DMS153 treated with DMSO at 0.1 percent for 48 hours (cell line): Measurements from ENCODE around the gene CCR8.
"Not testable (repeated sequence)": the region's sequence is repeated elsewhere in the genome, so short reads cannot be mapped to it uniquely, and the experiment has no call there.

ENCODE experiments used
- DNase-seq: peaks from one replicate; lab custom pipeline; 2025; ENCODE audit not compliant: unreplicated experiment; lab: John Stamatoyannopoulos, UW

The CCR8 gene

DNA sequence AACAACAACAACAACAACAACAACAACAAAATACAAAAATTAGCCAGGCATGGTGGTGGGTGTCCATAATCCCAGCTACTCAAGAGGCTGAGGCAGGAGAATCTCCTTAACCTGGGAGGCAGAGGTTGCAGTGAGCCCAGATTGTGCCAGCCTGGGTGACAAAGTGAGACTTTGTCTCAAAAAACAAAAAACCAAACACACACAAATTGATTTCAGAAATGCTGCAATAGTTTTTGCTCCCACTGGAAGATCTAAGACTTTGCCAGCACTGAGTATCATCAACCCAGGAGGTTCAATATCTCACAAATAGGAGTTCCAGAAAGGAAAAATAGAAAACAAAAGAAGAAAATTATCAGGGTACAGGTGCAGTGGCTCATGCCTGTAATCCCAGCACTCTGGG is 16.2 kb upstream of the CCR8 start:
- DNase-seq, result no peak

- DNase-seq, result no peak
Measured at GRCh38 chr3:39315420-39315819, 14.1 kb upstream of the CCR8 start.

DNA sequence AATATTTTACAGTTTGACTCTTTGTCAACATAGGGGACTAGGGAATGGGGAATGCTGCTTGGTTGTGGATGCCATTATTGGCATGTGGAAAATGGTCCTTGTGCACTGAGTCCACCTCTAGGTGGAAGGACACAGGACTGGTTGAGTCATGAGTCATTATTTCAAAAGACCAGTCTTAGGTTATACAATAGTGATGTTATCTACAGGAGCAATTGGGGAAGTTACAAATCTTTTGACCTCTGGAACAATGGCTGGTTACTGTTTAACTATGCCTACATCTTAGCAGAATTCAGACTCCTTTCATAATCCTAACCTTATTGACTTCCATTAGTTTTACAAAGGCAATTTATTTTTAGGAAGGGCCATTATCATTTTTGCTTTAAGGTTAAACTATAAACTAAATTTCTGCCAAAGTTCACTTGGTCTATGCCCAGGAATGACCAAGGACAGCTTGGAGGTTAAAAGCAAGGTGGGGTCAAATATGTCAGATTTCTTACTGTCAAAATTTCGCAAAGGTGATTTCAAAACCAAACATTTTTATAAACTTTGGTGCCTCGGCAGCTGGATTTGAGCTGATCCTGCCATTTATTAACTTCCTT is 11.8 kb upstream of the CCR8 start:
- DNase-seq, result no peak

DNA sequence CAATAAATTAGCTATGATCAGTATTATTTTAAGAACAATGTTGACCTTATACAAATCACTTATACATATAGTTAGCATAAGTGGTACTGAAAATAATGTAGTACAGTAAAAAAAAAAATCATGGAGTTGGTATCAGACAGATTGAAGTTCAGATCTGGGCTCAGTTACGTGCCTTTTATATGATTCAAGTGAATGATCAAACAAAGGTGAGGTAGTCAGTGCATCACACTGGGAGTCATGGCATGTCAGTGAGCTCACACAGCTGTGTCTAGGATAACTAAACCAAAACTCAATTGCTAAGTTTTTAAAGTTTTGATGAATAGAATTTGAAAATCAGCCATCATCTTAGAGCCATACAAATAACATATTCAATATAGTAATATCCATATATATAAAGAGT is 11.2 kb upstream of the CCR8 start:
- no peak for DNase-seq

DNA sequence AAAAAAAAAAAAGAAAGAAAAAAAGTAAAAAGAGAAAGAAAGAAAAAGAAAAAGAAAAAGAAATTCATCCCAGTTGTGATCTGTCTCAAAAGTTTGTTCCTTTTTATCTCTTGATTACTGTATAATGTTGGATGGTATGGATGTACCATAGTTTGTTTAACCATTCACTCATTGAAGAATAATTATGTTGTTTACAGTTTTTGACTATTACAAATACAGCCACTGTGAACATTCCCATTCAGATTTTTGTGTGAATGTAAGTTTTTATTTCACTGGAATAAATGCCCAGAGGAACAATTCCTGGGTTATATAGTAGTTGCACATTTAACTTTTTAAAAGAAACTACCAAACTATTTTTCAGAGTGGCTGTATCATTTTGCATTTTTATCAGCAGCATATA is 10.3 kb upstream of the CCR8 start:
- no peak for DNase-seq

DNA sequence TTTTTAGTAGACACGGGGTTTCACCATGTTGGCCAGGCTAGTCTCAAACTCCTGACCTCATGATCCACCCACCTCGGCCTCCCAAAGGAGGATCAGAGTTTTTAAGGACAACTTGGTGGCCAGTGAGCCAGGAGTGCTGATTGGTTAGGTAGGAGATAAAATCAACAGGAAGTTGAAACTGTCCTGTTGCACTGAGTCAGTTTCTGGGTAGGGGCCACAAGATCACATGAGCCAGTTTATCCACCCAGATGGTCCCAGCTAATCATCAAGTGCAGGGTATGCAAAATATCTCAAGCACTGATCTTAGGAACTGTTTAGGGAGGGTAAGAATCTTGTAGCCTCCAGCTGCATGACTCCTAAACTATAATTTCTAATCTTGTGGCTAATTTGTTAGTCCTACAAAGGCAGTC is 7.9 kb upstream of the CCR8 start:
- DNase-seq, result not testable (repeated sequence)

DNA sequence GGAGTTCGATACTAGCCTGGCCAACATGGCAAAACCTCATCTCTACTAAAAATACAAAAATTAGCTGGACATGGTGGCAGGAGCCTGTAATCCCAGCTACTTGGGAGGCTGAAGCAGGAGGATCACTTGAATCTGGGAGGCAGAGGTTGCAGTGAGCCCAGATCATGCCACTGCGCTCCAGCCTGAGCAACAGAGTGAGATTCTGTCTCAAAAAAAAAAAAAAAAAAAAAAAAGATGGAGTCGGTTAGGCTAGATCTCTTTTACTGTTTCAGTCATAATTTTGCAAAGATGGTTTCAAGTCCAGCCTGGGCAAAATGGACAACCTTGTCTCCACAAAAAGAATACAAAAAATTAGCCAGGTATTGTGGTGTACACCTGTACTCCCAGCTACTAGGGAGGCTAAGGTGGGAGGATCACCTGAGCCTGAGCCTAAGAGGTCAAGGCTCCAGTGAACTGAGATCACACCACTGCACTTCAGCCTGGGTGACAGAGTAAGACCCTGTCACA is 7.2 kb upstream of the CCR8 start:
- not testable (repeated sequence) for DNase-seq

DNA sequence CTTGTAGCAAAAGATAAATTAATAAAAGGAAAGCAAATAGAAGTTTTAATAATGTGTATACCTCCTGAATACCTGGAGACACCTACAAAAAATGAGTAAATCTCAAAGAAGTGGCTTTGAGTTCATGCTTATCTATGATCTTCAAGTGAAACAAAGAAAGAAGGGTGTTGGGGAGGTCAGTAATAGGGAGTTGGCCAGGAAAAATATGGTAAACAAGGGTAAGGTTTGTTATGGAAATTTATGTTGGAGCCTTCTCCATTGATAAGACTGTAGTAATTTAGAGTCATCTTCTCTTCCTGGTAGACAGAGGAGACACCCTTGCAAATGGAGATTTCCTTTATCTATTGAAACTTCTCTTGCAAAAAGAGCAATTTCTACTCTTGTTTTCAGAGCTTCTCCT is 6.6 kb upstream of the CCR8 start:
- no peak for DNase-seq

GRCh38 chr3:39323494-39323893 is 6.0 kb upstream of the CCR8 start:
- no peak for DNase-seq

DNA sequence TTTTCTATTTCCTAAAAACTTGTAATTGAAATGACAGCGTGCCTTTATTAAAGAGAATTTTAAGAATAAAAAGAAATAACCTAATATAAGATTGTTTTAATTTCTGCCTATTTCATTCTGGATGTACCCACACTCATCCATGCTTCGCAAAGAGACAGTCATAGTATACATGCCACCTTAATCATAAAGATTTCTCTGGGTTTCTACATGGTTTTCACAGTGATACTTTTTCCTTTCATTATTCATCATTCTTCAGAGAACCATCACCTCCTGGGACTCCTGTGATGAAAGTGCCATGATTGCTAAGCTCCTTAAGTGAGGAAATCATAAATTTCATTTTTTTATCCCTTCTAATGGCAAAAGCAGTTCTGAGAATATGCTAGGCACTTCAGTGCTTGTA is 4.3 kb upstream of the CCR8 start:
- no peak for DNase-seq

GRCh38 chr3:39327053-39327745 is 2.3 kb upstream of the CCR8 start:
- no peak for DNase-seq

GRCh38 chr3:39327746-39328349 is 1.7 kb upstream of the CCR8 start:
- DNase-seq, result no peak

GRCh38 chr3:39330824-39331223 is 1.3 kb downstream of the CCR8 start:
- no peak for DNase-seq

DNA sequence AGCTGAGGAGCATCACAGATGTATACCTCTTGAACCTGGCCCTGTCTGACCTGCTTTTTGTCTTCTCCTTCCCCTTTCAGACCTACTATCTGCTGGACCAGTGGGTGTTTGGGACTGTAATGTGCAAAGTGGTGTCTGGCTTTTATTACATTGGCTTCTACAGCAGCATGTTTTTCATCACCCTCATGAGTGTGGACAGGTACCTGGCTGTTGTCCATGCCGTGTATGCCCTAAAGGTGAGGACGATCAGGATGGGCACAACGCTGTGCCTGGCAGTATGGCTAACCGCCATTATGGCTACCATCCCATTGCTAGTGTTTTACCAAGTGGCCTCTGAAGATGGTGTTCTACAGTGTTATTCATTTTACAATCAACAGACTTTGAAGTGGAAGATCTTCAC is 3.0 kb downstream of the CCR8 start:
- DNase-seq, result no peak

DNA sequence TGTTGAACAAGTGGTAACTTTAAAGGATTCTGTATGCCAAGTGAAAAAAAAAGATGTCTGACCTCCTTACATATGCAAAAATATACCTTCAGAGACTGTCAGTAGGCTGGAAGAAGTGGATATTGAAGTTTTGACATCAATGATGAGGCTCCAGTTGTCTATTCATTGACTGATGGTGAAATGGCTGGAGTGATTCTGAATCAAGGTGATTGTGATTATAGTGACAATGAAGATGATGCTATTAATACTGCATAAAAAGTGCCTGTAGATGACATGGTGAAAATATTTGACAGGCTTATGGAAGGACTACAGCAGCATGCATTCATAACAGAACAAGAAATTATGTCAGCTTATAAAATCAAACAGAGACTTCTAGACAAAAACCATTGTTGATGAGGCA is 4.1 kb downstream of the CCR8 start:
- no peak for DNase-seq

- no peak for DNase-seq
Measured at GRCh38 chr3:39334205-39334604, 4.7 kb downstream of the CCR8 start.

DNA sequence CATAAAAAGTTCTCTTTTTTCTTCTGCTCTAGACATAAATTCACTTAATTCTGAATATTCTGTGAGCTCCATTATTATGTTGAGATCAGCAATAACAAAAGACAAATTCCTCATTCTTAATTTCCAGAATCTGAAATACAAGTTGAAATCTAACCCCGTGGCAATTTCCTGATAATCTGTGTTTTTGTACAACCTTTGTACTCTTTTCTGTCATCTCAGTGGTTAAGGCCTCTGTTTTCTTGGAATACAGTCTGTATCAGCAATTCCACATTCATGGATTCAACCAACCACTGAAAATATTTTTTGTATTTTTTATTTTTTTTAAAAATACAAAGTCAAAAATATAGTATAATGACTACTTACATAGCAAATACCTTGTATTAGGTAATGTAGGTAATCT is 8.7 kb downstream of the CCR8 start:
- DNase-seq, result no peak

- DNase-seq, result no peak
Measured at GRCh38 chr3:39339086-39339485, 9.6 kb downstream of the CCR8 start.

DNA sequence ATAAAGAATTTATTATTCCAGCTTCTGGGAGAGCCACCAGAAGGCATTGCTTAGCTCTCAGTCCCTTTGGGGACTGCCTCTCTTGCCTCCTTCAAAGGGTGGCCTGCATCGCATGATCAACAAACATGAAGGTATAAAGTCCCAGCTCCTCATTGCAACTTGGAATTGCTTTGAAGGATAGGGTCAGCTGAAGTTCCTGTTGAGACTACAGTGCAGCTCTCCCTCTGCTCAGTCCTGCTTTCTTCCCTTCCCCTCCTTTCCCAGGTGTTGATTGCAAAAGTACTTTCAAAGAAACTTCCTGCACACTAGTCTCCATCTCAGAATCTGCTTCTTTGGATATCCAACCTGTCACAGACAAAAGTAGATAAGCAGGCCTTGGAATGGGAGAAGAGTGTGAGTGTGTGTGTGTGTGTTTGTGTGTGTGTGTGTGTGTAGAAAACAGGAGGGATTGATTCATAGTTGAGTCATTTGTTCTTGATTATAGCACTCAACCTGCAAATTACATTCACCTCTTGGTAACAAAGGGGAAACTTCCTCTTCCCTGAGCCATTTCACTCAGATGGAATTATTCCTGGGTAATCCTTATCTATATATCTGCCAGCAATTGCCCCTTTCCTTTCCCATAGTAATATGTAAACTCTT is 13.7 kb downstream of the CCR8 start:
- no peak for DNase-seq

DNA sequence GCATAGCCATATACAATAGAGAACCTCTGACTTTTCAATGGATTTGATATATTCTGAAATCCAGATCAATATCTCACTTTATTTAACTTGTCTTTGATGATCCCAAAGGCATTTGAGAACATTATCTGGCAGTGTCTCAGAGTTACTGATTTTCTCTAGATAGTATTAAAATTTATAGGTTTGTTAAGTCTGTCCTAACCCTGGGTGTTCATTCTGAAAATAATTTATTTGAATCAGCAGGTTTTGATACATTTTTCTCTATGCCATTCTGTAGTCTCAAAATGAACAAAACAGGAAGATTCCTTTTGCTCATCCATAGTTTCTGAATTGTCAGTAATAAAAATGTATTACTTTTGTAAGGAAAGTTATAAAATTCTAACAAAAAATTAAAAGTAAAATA is 14.3 kb downstream of the CCR8 start:
- no peak for DNase-seq

- DNase-seq, result no peak
Measured at GRCh38 chr3:39344746-39345344, 15.3 kb downstream of the CCR8 start.
